ENCODE data around the gene AHDC1.

GRCh38 chr1:27574871-27575831 lies 28.8 kb downstream of the AHDC1 start:
- TF ChIP-seq CTCF (IDR thresholded peaks at IDR 0.05 in 2 of 3, conservative IDR thresholded peaks at IDR 0.05 in 1 of 3; ENCODE audit: insufficient read depth in 2 of 3, low read depth in 1 of 3, low read length in 3 of 3) (peak; percentile 36 to 63 (median 40); a peak in 3 of 6 replicates), TGIF2 (CRISPR knock-in tag; IDR thresholded peaks at IDR 0.05) (no peak), ILK (tag; IDR thresholded peaks at IDR 0.05; ENCODE audit: borderline replicate concordance, low read depth) (no peak), ZNF507 (tag; conservative IDR thresholded peaks at IDR 0.05) (no peak), SPI1 (IDR thresholded peaks at IDR 0.05; ENCODE audit: borderline replicate concordance, low read depth, low read length) (no peak)
- TF ChIP-seq, protein P1, sequence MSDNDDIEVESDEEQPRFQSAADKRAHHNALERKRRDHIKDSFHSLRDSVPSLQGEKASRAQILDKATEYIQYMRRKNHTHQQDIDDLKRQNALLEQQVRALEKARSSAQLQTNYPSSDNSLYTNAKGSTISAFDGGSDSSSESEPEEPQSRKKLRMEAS (CRISPR knock-in tag; IDR thresholded peaks at IDR 0.05) = no peak

Data from K562 (cell line).